SH-SY5Y (cell line): ENCODE results near the gene FAM20B.

ENCODE experiments used
- GATA2 ChIP-seq: IDR thresholded peaks from 2 replicates; pipeline ENCODE4 v1.6.1; 2011; ENCODE audit warnings: mild to moderate bottlenecking, low read depth, low read length
- GATA3 ChIP-seq: IDR thresholded peaks from 2 replicates; pipeline ENCODE4 v1.6.1; 2011; ENCODE audit warnings: low read depth, mild to moderate bottlenecking, low read length, moderate library complexity

GRCh38 chr1:179090522-179090921 is 64.8 kb downstream of the FAM20B start:
- TF ChIP-seq GATA2 (no peak), GATA3 (no peak)
